Retina (tissue), 1 donor: ENCODE data around the gene SHF.

Source experiments
- DNase-seq: peaks from one replicate; pipeline ENCODE4 v3.0.0-alpha.2; 2016

SHF gene

DNA sequence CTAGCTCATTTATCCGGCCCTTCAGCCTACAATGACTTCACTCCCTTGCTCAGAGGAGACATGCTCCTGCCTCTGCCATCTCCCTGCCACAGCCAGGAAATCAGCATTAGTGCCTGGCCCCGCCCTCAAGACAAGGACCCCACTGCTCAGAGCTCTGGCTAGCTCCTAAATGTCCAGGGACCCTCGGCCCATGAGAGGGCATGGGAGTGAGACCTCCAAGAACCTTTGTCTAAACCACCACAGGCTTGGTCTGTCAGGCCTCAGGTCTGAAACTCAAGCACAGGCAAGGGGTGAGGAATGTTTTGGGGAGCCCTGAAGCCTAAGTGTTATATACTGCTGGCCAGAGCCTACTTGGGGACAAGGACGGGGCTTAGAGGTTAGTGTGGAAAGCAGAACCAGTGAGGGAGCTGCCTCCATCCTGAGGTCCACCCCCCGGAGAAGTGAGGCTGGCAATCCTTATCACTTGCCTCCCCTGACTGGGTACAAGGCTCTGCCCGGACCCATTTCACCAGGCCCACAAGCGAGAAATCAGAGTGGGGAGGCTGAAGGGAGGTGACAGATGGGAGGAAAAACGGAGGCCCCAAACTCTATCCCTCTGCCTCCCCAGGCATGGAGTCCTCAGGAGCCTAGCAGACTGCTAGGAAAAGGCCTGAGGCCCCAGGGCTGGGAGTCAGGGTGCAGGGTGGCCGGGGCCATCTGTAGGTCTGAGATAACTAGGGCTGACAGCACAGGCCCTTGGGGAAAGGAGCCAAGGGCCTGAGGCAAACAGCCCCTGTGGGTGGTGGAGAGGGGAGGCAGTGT, 18.8 kb downstream of the SHF start:
- DNase-seq = peak; percentile 51

DNA sequence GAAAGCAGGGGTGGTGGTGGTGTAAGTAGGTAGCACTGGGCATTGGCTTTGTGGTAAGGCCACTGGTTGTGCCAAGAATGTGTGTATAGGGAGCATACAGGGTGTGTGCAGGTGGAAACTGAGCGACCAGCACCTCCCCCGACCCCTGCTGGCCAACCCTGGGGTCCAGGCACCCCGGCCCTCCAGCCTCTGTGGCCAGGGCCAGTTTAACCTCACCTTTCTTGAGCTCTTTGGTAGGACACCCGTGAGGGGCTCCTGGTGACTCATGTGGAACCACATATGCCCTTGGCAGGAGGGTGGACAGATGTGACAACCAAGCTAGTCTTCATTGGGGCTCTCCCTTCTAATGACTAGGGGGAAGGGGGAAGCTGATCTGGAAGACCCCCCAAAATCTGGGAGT, 19.5 kb downstream of the SHF start:
- no peak for DNase-seq

GRCh38 chr15:45167631-45168205, 20.0 kb downstream of the SHF start:
- no peak for DNase-seq

DNA sequence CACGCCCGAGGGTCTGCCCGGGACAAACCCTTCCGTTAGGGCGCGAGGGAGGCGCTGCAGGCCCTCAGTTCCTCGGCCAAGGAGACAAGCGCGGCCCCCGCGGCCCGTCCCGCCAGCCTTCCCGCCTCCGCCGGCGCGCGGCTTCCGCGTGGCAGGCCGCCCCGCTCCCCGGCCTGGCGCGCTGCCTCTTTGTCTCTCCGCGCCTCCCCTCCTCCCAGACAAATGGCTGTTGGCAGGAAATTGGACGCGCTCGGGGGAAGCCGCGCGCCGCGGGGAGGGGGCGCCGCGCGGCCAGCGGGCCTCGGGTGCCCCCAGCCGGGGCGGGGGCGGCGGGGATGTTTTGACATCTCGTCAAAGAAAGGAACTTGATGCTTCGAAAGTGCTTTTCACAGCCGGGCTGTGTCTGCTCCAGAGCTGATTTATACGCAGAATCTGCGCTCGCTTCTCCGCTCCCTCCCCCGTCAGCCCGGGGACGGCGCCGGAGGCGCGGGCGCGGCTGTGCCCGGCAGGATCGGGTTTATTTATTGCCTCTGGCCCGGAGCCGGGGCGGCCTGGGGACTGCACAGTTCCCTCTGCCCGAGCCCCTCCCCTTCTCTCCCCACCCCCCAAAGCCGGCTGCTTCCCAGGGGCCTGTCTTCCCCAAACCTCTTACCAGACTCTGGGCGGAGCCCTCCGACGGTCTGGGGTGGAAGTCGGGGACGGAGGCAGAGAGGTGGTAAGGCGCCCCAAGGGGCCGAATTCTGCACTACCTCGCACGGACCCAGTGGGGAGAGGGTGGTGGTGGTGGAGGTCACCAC, 20.7 kb downstream of the SHF start:
- peak; percentile 86 for DNase-seq

DNA sequence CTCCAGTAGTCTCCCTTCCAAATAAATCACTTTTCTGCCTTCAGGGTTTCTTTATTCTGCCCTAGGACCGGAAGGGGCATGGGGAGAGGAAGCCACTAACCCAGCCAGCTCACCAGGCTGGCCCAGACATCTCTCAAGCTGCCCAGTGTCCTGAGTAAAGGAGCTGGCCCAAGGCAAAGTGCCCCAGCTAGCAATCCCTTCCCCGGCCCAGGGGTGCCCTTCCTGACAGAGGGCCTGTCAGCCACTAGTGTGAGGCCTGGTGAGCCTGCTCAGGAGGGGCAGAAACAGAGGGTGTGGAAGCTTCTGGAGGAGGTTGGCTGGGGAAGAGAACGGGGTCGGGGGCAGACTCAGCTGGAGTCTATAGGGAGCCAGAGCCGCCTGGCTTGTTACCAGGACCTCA, 22.2 kb downstream of the SHF start:
- DNase-seq = no peak

DNA sequence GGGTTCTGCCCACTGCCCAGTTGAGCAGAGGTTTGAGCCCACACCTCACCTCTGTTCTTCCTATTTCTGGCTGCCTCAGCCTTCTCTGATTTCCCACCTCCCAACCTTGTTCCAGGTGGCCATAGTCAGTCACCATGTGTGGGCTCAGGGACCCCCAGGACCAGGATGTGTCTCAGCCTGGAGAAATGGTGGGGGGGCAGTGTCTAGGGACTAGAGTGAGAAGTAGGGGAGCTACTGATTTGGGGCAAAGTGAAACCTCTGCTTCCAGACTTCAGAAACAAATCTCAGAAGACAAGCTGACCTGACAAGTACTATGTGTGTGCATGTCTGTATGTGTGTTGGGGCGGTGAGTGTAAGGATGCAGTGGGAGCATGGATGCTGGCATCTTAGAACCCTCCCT, 22.9 kb downstream of the SHF start:
- DNase-seq = no peak

- no peak for DNase-seq
Measured at GRCh38 chr15:45163508-45163856, 24.3 kb downstream of the SHF start.

DNA sequence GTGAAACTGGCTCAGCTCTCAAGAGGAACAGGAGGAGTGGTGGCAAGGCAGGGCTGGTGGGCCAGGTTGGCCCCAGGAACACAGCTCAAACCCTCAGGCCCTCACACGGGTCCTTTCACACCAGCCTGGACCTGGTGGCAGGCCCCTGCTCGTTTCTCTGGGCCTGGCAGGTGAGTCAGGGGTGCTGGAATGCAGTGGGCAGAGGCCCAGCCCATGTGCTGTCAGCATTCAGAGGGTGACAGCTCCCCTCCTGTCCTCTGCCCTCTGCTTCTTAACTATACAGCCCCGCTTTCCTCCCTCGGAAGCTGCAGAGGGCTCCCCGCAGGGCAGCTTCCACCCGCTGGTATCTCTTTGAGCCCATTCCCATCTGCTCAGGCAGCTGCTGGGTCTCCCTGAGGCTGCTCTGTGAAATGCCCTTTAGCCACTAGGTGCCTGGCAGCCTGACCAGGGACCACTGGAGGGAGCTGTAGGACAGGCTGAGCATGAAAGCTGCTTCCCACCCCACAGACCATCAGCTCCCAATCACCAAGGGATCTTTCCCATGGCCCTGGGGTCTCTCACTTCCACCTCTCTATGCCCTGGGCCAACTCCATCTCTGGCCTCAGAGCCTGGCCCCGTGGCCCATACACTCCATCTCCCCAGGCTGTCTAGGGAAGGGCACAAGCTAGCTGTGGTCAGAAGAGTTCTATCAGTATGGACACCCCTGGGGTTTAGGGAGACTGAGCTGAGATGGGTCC, 24.8 kb downstream of the SHF start:
- DNase-seq = peak; percentile 91

DNA sequence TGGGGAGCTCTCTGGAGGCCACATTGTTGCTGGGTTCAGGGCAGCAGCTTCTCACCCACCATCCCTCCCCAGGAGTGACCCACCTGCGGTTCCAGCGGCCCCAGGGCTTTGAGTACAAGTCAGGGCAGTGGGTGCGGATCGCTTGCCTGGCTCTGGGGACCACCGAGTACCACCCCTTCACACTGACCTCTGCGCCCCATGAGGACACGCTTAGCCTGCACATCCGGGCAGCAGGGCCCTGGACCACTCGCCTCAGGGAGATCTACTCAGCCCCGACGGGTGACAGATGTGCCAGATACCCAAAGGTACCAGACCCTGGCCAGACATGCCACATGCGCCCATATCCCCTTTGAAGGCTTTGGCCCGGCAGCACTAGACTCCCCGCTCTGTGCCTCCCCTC, 26.1 kb downstream of the SHF start:
- DNase-seq = no peak

DNA sequence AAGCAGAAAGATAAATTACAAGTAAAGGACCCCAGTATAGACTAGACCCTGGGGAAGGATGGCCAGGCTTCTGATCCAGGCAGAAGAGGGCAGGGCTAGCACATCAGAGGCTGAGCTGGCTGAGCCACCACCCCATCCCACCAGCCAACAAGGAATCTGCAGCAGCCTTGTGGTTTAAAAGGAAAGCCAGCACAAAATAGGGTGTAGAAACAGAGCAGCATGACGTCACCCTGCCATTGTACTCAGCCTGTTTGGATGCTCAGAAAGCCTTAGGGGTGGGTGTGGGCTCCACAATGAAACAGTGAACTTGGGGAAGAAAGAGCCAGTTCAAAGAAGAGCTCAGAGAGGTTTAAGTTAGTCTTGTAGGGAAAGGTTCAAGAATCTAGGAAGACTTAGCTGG, 29.8 kb downstream of the SHF start:
- DNase-seq = no peak

- DNase-seq = no peak
Measured at GRCh38 chr15:45156744-45157455, 30.9 kb downstream of the SHF start.

DNA sequence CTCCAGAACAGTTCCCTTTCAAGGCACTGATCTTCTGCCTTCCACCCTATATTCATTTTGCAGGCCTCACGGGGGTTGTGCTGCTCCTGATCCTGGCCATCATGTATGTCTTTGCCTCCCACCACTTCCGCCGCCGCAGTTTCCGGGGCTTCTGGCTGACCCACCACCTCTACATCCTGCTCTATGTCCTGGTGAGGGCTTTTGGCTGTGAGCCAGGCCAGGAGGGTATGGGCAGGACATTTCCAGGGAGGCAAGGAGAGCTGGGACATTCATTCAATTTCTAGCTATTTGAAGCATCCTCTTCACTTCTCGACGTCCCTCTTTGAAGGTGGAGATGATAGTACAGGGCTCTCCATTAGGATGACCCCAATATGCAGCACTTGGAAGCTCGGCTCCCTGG, 32.0 kb downstream of the SHF start:
- no peak for DNase-seq

- no peak for DNase-seq
Measured at GRCh38 chr15:45151998-45152828, 35.6 kb downstream of the SHF start.

- no peak for DNase-seq
Measured at GRCh38 chr15:45150997-45151396, 36.8 kb downstream of the SHF start.

DNA sequence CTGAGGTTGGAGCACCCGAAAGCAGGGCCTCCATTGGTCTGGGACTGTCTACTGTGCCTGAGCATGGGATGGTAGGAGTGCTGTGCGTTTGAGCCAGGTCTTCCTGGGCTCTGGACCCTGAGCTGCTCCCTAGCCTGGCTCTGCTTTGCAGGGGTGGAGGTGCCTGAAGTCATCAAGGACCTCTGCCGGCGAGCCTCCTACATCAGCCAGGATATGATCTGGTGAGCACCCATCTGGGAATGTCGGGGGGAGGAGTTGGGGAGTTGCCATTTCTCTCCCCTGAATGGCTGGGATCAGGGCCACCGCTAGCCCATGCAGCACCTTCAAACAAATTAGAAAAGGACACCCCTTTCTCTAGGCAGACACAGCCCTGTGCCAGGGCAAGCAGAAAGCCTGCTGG, 37.3 kb downstream of the SHF start:
- no peak for DNase-seq

GRCh38 chr15:45149060-45149459, 38.7 kb downstream of the SHF start:
- no peak for DNase-seq

GRCh38 chr15:45148076-45149059, 39.4 kb downstream of the SHF start:
- no peak for DNase-seq

GRCh38 chr15:45147606-45148005, 40.2 kb downstream of the SHF start:
- no peak for DNase-seq

GRCh38 chr15:45146405-45146804, 41.4 kb downstream of the SHF start:
- no peak for DNase-seq

GRCh38 chr15:45144775-45145174, 43.0 kb downstream of the SHF start:
- no peak for DNase-seq

- no peak for DNase-seq
Measured at GRCh38 chr15:45143946-45144345, 43.8 kb downstream of the SHF start.
